Ovary (tissue), 3 donors: ENCODE measurements around the gene NEUROG3.

Source experiments
- CTCF ChIP-seq, 3 donors: fragments of 450-650 bp in 2 of 3; fragments of 200-600 bp in 1 of 3; IDR thresholded peaks; one replicate each; pipeline versions ENCODE4 v1.5.1 to v1.8.0; 2016 to 2022; ENCODE audit warnings: antibody characterized with exemption in 3 of 3, mild to moderate bottlenecking in 1 of 3
- POLR2A ChIP-seq: fragments of 450-650 bp; IDR thresholded peaks from one replicate; pipeline ENCODE4 v1.6.1; 2017; ENCODE audit warnings: antibody characterized with exemption, mild to moderate bottlenecking, moderate library complexity
- donor health status: DM: no; HTN: no; CAD: no.

- TF ChIP-seq POLR2A (no peak), CTCF (IDR thresholded peaks at IDR 0.05) (no peak)
Measured at GRCh38 chr10:69580435-69580834, 7.2 kb upstream of the NEUROG3 start.
